Smooth muscle cell (in vitro differentiated cells): ENCODE measurements around the gene ACTG1. TPM values are rescaled to one million over a fixed set of nuclear protein-coding genes. Genes with fewer than 3 reads are reported as not detected.

Experiments
- DNase-seq: peaks from one replicate; lab custom pipeline; 2025; ENCODE audit not compliant: unreplicated experiment; lab: John Stamatoyannopoulos, UW
- H2AFZ ChIP-seq: fragments of 200-600 bp; sonication (generic); 2 replicates; pipeline ENCODE4 v1.6.0; 2016; ENCODE audit warnings: antibody characterized with exemption, low read depth, mild to moderate bottlenecking
- H3F3A ChIP-seq: fragments of 200-600 bp; sonication (generic); 2 replicates; pipeline ENCODE4 v1.6.0; 2017; ENCODE audit warnings: antibody characterized with exemption, low read depth
- H3K27ac ChIP-seq: fragments of 200-600 bp; sonication (generic); 2 replicates; pipeline ENCODE4 v1.5.1; 2016; ENCODE audit warnings: low read depth, mild to moderate bottlenecking
- H3K27me3 ChIP-seq: fragments of 200-600 bp; sonication (generic); 2 replicates; pipeline ENCODE4 v1.6.1; 2016; ENCODE audit warnings: low read depth, mild to moderate bottlenecking
- H3K36me3 ChIP-seq: fragments of 200-600 bp; sonication (generic); 2 replicates; pipeline ENCODE4 v1.5.1; 2016; ENCODE audit warnings: low read depth
- H3K4me1 ChIP-seq: fragments of 200-600 bp; sonication (generic); 2 replicates; pipeline ENCODE4 v1.5.1; 2016; ENCODE audit warnings: low read depth
- H3K4me2 ChIP-seq: fragments of 200-600 bp; sonication (generic); 2 replicates; pipeline ENCODE4 v1.6.0; 2016; ENCODE audit warnings: mild to moderate bottlenecking
- H3K4me3 ChIP-seq: fragments of 200-600 bp; sonication (generic); 2 replicates; pipeline ENCODE4 v1.5.1; 2016; ENCODE audit warnings: mild to moderate bottlenecking
- H3K79me2 ChIP-seq: fragments of 200-600 bp; sonication (generic); 2 replicates; pipeline ENCODE4 v1.6.0; 2016; ENCODE audit warnings: low read depth, mild to moderate bottlenecking
- H3K9ac ChIP-seq: fragments of 200-600 bp; sonication (generic); 2 replicates; pipeline ENCODE4 v1.6.0; 2016; ENCODE audit warnings: low read depth
- H3K9me3 ChIP-seq: fragments of 200-600 bp; sonication (generic); replicated peaks from 2 replicates; pipeline ENCODE4 v1.5.1; 2016; ENCODE audit warnings: low read depth
- H4K20me1 ChIP-seq: fragments of 200-600 bp; sonication (generic); 2 replicates; pipeline ENCODE4 v1.6.0; 2016; ENCODE audit warnings: low read depth
- CTCF ChIP-seq: fragments of 200-600 bp; sonication (generic); IDR thresholded peaks from 2 replicates; pipeline ENCODE4 v1.5.1; 2017; ENCODE audit warnings: borderline replicate concordance, mild to moderate bottlenecking, antibody characterized with exemption; ENCODE audit not compliant: insufficient read depth, poor library complexity, severe bottlenecking
- WGBS: methylation state at CpG from one replicate; pipeline ENCODE4 v1.1.7; 2016; ENCODE audit warnings: low lambda C conversion rate; 5-methylcytosine and 5-hydroxymethylcytosine counted together
- polyA plus RNA-seq: library from polyadenylated mRNA; unstranded; fragments of >200 nt; fragmentation: Nextera tagmentation; extraction: Ambion mirVana; gene quantifications from 2 replicates; pipeline ENCODE4 v1.2.1, GENCODE V29; 2016
- total RNA-seq: library from RNA; depleted of rRNA; stranded (reverse); fragments of >200 nt; gene quantifications from 2 replicates; pipeline ENCODE4 v1.2.3, GENCODE V29; 2014

ACTG1 gene
- total and polyA plus RNA-seq, 2 experiments from 2014 or later = 5,332 to 6,793 TPM

DNA sequence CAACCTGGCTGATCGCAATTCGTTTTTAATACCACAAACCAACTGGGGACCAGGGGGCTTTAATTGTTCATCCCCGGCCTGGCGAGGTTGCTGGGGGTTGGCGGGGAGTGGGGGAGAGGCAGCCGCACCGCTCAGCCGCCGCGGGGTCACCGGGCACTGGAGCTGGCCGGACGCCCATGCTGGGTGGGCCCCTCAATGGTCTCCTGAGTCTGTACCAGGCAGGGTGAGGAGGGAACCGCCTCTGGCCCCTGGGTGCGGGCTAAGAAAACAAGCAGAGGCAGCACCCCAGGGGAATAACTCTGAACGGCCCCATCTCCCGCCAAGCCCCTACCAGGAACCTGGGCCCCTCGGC lies 43.9 kb downstream of the ACTG1 start:
- Histone ChIP-seq H3K27ac (no peak overlapping the region), H4K20me1 (no peaks in the 10 kb centered on the region), H3K9me3 (no peaks in the 10 kb centered on the region), H3K79me2 (no peaks in the 10 kb centered on the region), H2AFZ (no peak overlapping the region), H3K36me3 (no peaks in the 10 kb centered on the region), H3K4me2 (no peak overlapping the region), H3K9ac (no peak overlapping the region), H3K4me3 (no peak overlapping the region), H3K27me3 (no peaks in the 10 kb centered on the region), H3K4me1 (peaks cover 11% of the 10 kb centered on the region), H3F3A (no peaks in the 10 kb centered on the region)
- 96% methylated on average over 18 of the region's 18 CpGs for WGBS
- no peak for TF ChIP-seq CTCF
- DNase-seq = no peak

GRCh38 chr17:81468111-81468769 lies 44.4 kb downstream of the ACTG1 start:
- no peak overlapping the region for H3K27ac ChIP-seq
- H4K20me1 ChIP-seq = no peaks in the 10 kb centered on the region
- no peak overlapping the region for H3K9ac ChIP-seq
- no peak for DNase-seq
- no peak overlapping the region for H3K4me3 ChIP-seq
- no peaks in the 10 kb centered on the region for H3K36me3 ChIP-seq
- no peak overlapping the region for H2AFZ ChIP-seq
- no peaks in the 10 kb centered on the region for H3F3A ChIP-seq
- WGBS = 94% methylated on average over 13 of the region's 18 CpGs
- no peak for TF ChIP-seq CTCF
- no peaks in the 10 kb centered on the region for H3K79me2 ChIP-seq
- H3K4me2 ChIP-seq = no peak overlapping the region
- H3K27me3 ChIP-seq = no peaks in the 10 kb centered on the region
- no peaks in the 10 kb centered on the region for H3K9me3 ChIP-seq
- H3K4me1 ChIP-seq = peaks cover 11% of the 10 kb centered on the region

DNA sequence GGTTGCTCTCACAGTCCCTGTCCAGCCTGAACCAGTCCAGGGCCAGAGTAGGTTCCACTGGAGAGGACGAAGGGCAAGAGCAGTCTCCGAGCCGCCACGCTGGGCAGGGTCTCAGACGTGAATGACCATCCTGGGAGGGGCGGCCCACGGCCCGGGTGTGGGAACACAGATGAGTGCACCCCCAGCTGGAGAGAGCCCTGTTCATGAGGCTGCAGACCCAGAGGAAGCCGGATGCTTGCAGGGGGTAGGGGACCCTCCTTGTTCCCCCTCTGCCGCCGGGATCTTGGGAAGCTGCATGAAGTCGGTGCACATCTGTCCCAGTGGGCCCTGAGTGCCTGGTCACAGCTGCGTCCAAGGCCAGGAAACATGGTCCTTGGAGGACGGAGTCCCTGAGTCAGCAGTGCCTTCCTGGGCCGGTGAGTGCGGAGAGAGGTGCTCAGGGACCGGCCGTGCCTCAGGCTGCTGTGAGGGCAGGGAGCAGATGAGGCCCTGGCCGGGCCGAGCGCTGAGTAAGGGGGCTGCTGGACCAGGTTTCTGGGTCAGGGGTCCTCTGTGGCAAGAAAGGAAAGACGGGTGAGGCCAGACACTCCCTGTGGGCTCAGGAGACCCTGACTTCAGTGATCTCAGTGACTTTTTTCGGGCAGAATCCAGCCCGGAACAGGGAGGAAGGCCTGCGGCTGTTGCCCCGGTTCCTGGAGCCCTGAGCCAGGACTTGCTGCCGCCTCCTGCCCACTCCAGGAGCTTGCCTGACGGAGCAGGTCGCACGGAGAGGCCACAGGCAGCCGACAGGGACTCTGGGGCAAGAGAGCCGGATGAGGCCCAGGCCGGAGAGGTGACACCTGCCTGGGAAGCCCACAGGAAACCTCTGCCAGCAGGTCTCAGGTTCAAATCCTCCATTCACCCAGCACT lies 45.8 kb downstream of the ACTG1 start:
- Histone ChIP-seq H3K4me1 (peaks cover 11% of the 10 kb centered on the region), H3K36me3 (no peaks in the 10 kb centered on the region), H4K20me1 (no peaks in the 10 kb centered on the region), H3K4me3 (no peak overlapping the region), H3K27ac (no peak overlapping the region), H2AFZ (no peak overlapping the region), H3F3A (no peaks in the 10 kb centered on the region), H3K9me3 (no peaks in the 10 kb centered on the region), H3K4me2 (no peak overlapping the region), H3K27me3 (no peaks in the 10 kb centered on the region), H3K9ac (no peak overlapping the region), H3K79me2 (no peaks in the 10 kb centered on the region)
- no peak for TF ChIP-seq CTCF
- DNase-seq = no peak
- 90% methylated on average over 33 of the region's 33 CpGs for WGBS
